ENCODE results near the gene P2RY14.
"Not testable (repeated sequence)": the region's sequence is repeated elsewhere in the genome, so short reads cannot be mapped to it uniquely, and the experiment has no call there.

P2RY14 gene

GRCh38 chr3:151171145-151171757 is 107.1 kb downstream of the P2RY14 start:
- DNase-seq: no peak

- not testable (repeated sequence) for DNase-seq
Observed at GRCh38 chr3:151169948-151170679, 108.2 kb downstream of the P2RY14 start.

DNA sequence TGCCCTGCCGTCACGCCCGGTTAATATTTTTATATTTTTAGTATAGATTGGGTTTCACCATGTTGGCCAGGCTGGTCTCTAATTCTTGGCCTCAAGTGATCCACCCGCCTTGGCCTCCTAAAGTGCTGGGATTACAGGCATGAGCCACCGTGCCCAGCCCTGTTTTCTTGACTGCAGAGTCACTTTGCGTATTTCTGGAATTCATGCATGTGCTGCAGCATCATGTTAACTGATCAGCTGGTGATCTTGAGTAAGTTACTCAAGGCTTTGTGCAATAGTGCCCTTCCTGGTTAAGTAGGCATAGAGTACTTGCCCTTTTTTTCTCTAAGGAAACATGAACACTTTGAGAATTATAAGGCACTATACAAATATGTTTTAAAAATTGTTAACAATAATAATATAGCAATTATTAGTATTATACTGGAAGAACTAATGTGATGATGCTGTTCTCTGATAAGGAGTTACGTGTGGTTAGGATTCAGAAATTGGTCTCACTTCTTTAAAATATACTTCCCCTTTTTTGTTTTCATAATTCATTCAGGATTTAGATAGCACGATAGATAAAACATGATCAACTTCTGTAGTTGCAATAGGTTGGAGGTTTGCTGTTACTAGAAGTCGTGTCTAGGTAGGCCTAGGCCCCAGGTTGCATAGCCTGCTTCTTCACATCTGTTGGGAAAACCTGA is 108.9 kb downstream of the P2RY14 start:
- no peak for DNase-seq

- DNase-seq: peak; percentile 1
Observed at GRCh38 chr3:151168269-151169094, 109.9 kb downstream of the P2RY14 start.

DNA sequence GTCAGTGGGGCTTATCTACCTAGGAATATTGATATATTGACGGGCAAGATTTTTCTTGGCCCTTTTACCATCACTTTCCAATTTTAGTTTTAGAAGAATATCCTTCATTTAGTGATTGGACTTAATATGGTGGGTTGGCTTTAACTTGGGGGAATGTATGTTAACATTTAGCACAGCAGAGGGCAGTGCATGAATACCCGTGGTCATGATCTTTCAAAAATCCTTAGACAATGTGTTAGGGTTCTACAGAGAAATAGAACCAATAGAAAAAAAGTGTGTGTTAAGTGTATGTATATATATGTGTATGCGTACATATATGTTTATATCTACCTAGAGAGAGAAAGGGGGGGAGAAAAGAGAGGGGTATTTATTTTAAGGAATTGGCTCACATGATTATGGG is 112.2 kb downstream of the P2RY14 start:
- DNase-seq: no peak

DNA sequence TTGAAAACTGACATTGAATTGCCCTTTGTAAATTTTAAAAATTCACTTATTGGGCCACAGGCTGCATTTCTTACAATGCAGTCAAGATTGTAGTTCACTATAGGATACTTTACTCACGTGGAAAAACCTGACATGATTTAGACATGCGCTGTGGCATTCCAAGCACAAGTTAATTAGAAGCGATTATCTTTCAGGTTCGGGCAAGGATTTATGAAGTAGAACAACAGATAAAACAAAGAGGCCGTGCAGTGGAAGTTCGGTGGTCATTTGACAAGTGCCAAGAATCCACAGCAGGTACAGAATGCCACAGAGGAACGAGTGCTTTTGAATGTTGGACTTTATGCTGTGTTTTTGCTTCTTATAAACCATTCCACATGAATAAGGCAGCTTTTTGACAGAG is 113.1 kb downstream of the P2RY14 start:
- DNase-seq: no peak
